Left colon (tissue), 2 donors: ENCODE data around the gene ABLIM3. TPM values are rescaled to one million over a fixed set of nuclear protein-coding genes. Genes with fewer than 3 reads are reported as not detected.

Experiments used
- ATAC-seq: fragments of 200-7000 bp; cut with Tn5 transposase; one replicate; pipeline ENCODE4 v1.9.1; 2020; ENCODE audit warnings: mild to moderate bottlenecking, moderate library complexity
- DNase-seq, 2 donors: peaks; one replicate each; pipeline ENCODE4 v3.0.0-alpha.2; 2020
- intact Hi-C, 2 donors: fragments of 100-400 bp; cut with DNase I in 1 of 2; cut with micrococcal nuclease in 1 of 2; formaldehyde crosslinking; loops; one replicate each; pipeline versions ENCODE4 v1.11.2 to v1.14.0; 2022; cut with DNase I, micrococcal nuclease
- total RNA-seq, 2 donors: library from RNA; stranded (reverse); fragmentation: NEBNext Ultra II Directional; extraction: Animal tissue kit (Norgen Biotek cat#: 25700); gene quantifications; one replicate each; pipeline ENCODE4 v1.2.1, GENCODE V29; 2021
- donor health status: DM: no; HTN: no; CAD: no.
- donor health status: DM: yes; HTN: yes; CAD: no.

ABLIM3 gene
- total RNA-seq, 2 donors from 2014 or later = 3.4 to 4.3 TPM

GRCh38 chr5:149153193-149153750 is 12.0 kb downstream of the ABLIM3 start:
- ATAC-seq (no peak), DNase-seq (no peak)
- intact Hi-C loops = no loop called here

GRCh38 chr5:149153751-149154610 is 12.7 kb downstream of the ABLIM3 start:
- intact Hi-C loops = no loop called here
- ATAC-seq (no peak), DNase-seq (no peak)

GRCh38 chr5:149154650-149155049 is 13.4 kb downstream of the ABLIM3 start:
- intact Hi-C loops = no loop called here
- DNase-seq (no peak), ATAC-seq (no peak)

- DNase-seq (no peak), ATAC-seq (no peak)
- intact Hi-C loops = no loop called here
Measured at GRCh38 chr5:149156435-149157083, 15.3 kb downstream of the ABLIM3 start.

- DNase-seq (no peak), ATAC-seq (no peak)
- intact Hi-C loops = no loop called here
Measured at GRCh38 chr5:149157330-149157729, 16.0 kb downstream of the ABLIM3 start.

- intact Hi-C loops = no loop called here
- ATAC-seq (no peak), DNase-seq (no peak)
Measured at GRCh38 chr5:149160291-149160787, 19.0 kb downstream of the ABLIM3 start.

- DNase-seq = no peak
- intact Hi-C loops = no loop called here
- peak; percentile 36 for ATAC-seq
Measured at GRCh38 chr5:149161026-149161687, 19.9 kb downstream of the ABLIM3 start.

GRCh38 chr5:149161850-149162249 is 20.6 kb downstream of the ABLIM3 start:
- intact Hi-C loops = no loop called here
- no peak for DNase-seq
- ATAC-seq = no peak

GRCh38 chr5:149162401-149163084 is 21.2 kb downstream of the ABLIM3 start:
- DNase-seq = no peak
- no peak for ATAC-seq
- intact Hi-C loops = no loop called here

- intact Hi-C loops = no loop called here
- ATAC-seq = no peak
- DNase-seq = no peak
Measured at GRCh38 chr5:149164731-149165130, 23.4 kb downstream of the ABLIM3 start.

- intact Hi-C loops = no loop called here
- ATAC-seq (no peak), DNase-seq (no peak)
Measured at GRCh38 chr5:149166128-149166527, 24.8 kb downstream of the ABLIM3 start.

GRCh38 chr5:149166591-149167100 is 25.4 kb downstream of the ABLIM3 start:
- intact Hi-C loops = no loop called here
- DNase-seq (no peak), ATAC-seq (no peak)

GRCh38 chr5:149168276-149168906 is 27.1 kb downstream of the ABLIM3 start:
- DNase-seq (no peak), ATAC-seq (no peak)
- intact Hi-C loops = no loop called here

- no peak for ATAC-seq
- intact Hi-C loops = no loop called here
- DNase-seq = no peak
Measured at GRCh38 chr5:149170299-149170698, 29.0 kb downstream of the ABLIM3 start.

GRCh38 chr5:149172261-149172660 is 31.0 kb downstream of the ABLIM3 start:
- intact Hi-C loops = no loop called here
- DNase-seq (no peak), ATAC-seq (no peak)

- DNase-seq (no peak), ATAC-seq (no peak)
- intact Hi-C loops = no loop called here
Measured at GRCh38 chr5:149172709-149173505, 31.6 kb downstream of the ABLIM3 start.

- intact Hi-C loops = no loop called here
- no peak for ATAC-seq
- DNase-seq = no peak
Measured at GRCh38 chr5:149174847-149175234, 33.5 kb downstream of the ABLIM3 start.
